ENCODE results near the gene SF1.
"Not testable (repeated sequence)": the region's sequence is repeated elsewhere in the genome, so short reads cannot be mapped to it uniquely, and the experiment has no call there.

Gene SF1

GRCh38 chr11:64778473-64779298 lies at the start of gene SF1:
Gene SF1, minus strand, starts transcription at chr11:64778542. Its CDS starts 150 bp downstream, at chr11:64778392.
- peak; percentile 99 to 100 for DNase-seq

- no peak for DNase-seq
Measured at GRCh38 chr11:64827451-64827839, 49.1 kb upstream of the SF1 start.

DNA sequence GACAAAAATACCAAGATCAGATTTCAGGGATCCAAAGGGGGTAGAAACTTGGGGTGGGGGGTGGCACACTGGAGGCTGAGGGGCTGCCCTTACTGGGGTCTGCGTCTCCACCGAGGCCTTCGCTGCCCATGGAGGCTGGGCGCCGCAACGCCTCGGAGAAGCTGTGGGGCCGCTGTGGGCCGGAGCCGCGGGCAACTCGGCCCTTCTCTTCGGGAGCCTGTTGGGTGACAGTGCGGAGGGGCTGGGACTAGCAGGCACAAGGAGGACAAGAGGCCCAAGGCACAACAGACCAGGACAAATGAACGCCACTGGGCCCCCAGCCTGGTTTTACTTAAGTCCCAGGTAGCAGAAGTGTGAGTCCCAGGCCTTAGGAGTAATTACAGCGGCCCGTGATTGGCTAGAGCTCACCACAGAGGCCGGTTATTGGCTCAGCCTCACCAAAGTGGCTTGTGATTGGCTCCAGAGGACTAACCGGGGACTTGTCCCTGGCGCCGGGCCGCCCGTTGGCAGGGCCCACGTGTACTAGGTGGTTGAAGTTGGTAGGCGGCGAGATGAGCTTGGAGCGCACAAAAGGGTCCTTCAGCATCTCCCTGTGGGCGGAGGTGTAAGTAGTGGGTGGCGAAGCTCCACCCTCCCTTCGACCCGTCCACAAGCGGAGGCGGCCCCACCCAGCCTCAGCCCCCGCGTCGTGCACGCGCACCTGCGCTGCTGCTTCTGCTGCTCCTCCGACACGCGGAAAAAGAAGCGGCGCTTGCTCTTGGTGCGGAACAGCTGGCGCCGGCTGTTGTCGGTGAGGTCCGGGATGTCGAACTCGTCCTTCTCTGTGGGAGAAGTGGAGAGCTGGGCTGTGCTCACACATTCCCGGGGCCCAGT lies 48.5 kb upstream of the SF1 start:
- no peak for DNase-seq

DNA sequence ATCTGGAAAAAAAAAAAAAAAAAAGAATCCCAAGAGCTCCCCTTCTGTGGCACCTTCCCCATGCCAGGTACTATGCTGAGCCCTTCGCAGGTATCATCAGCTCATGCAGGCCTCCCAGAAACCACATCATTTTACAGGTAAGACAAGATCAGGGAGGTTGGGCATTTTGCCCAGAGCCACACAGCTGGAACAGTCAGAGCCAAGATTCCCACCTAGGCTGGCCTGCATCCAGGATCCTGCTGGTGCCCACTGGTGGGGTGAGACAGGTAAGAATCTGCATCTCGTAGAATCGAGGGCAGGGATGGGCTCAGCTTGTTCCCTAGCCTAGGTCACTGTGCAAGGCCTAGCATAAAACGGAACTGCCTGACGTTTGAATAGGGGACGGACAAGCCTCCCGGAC lies 47.7 kb upstream of the SF1 start:
- no peak for DNase-seq

DNA sequence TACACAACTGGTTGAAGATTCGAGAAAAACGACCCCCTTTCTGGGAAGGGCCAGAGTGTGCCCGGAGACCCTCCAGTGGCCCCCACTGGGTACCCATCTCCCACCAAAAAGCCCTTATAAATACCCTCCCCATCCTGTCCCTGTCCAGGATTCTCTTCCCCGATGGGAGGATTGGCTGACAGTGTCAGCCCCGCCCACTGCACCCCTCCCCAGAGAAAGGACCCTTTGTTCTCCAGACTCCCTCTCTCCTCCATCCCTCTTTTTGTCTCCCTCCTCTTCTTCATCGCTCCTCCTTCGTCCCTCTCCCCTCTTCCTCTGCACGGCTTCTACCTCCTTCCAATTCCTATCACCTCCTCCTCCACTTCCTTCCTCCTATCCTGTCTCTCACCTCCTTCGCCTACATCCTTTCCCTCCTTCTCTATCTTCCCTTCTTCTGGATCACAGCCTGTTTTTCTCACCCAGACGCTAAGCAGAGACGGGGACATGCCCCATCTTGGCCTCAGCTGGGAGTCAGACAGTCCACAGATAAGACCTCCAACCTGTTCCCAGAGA lies 45.3 kb upstream of the SF1 start:
- no peak for DNase-seq

- no peak for DNase-seq
Measured at GRCh38 chr11:64817476-64817875, 39.1 kb upstream of the SF1 start.

GRCh38 chr11:64815433-64815832 lies 37.1 kb upstream of the SF1 start:
- not testable (repeated sequence) for DNase-seq

- DNase-seq: no peak
Measured at GRCh38 chr11:64814712-64815187, 36.4 kb upstream of the SF1 start.

DNA sequence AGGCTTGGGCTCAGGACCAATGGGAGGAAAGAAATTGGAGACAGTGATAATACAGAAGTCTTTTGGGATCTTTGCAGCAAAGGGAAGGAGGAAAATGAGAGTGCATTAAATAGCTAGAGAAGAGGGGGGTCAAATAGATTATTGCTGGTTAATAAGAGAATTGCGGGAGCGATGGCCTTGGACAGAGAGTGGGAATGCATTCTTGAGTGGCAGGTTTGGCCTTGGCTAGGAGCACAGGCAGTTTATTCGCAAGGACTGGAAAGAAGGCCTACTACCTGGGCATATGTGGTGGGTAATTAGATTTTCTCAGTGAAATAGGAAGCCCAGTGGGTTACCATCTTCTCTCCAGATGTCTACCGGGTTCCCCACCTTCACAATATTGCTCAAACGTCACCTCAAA lies 35.5 kb upstream of the SF1 start:
- no peak for DNase-seq

GRCh38 chr11:64810891-64811272 lies 32.5 kb upstream of the SF1 start:
- no peak for DNase-seq

DNA sequence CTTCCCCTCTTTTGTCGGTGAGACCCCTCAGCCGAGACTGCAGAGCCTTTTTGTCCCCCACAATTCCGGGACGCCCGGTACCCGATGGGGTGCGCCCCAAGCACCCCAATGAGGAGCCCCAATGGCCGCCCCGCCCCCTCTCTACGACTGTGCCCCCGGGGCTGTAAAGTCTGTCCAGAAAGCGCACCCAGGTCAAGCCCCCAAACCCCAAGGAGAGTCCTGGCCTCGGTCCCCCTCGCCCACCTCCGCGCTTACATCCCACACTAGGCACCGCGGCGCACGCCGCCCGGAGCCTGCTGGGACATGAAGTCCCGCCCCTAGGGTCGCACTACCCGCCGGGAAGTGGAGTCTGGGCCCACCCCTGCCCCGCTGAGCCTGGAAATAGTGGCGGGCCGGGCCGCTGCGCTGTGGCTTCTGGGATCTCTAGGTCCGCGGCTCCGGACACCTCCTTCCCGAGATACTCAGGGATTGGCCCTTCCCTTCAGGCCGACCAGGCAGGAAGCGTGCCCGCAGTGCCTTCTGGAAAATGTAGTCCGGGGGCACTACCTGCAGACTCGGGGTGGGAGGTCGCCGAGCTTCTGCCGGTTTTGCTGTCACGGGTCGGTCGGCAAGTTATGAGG lies 32.0 kb upstream of the SF1 start, which contains the start of gene MEN1:
Gene MEN1, minus strand, starts transcription at position 281 of the 620 bp plus-strand sequence. CDS start 442 bp downstream, outside the sequence.
- DNase-seq: peak; percentile 97 to 98

DNA sequence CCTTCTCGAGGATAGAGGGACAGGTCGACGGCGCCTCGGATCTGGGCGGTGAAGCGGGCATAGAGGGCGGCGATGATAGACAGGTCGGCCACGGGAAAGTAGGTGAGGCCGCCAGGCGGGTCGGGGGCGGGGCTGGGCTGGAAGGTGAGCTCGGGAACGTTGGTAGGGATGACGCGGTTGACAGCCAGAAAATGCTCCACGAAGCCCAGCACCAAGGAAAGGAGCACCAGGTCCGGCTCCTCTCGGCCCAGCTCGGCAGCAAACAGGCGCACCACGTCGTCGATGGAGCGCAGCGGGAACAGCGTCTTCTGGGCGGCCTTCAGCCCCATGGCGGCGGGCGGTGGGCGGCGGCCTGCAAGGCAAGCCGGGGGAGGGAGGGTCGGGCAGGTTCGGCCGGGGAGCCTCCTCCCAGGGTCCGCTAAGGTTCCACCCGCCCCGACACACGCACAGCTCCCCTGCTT lies 31.5 kb upstream of the SF1 start:
- DNase-seq: no peak

- no peak for DNase-seq
Measured at GRCh38 chr11:64805481-64805880, 27.1 kb upstream of the SF1 start.

DNA sequence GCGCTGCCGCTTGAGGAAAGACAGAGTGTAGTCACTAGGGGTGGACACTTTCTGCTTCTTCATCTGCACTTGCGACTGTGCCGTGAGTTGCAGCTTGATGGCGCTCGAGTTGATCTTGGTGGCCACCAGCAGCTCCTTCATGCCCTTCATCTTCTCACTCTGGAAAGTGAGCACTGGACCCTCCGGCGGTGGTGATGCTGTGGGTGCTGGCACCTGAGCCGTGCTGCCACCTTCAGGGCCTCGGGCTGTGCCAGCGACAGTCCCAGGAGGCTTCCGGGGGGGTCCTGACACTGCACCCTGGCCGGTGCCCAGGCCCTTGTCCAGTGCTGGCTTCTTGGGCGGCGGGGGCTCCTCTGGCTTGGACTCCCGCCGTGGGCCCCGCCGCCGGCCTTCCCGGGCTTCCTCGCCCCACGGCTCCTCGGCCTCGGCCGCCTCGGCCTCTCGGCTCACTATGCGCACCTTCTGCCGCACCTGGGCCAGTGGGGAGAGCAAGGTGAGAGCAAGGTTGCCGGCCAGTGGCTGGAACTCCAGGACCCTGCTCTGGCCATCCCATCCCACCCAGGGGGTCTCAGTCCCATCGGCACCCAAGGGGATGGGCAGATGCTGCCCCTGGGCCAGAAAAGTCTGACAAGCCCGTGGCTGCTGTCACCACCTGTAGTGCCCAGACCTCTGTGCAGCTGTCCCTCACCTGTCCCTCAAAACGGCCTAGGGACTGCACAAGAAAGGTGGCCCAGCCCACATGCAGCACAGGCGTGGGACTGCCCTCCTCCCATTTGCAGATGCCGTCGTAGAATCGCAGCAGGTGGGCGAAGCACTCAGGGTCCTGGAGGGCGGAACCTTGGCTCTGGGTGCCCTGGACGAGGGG lies 26.2 kb upstream of the SF1 start:
- DNase-seq: peak; percentile 18 to 41

- DNase-seq: no peak
Measured at GRCh38 chr11:64803846-64804345, 25.6 kb upstream of the SF1 start.

DNA sequence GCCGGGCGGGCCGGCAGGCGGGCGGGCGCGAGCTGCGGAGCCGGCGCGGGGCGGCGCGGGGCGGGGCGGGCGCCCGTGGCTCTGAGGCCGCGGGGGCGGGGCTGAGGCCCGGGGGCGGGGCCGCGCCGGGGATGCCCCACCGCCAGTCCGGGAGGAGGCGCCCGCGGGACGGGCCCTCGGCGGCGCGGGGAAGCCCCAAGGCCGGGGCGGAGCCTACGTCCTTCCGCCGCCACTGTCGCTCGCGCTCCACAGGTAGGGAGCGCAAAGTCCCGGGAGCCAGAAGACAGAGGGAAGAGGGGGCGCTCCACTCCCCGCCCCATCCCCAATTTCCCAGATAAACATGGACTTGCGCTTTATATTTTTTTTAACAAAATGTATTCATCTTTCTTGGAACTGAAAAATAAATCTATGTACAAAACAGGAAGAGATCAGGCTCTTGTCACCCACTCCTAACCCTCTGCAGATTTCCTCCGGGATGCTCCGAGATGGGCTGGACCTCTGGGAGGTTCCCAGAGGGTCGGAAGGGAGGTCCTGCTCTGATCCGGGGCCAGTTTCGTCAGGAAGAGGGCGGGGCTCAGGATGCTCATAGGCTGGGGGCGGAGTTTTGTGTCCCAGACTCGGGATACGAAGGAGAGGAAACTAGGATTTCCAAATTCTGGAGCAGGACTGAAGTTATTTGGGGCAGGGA lies 25.0 kb upstream of the SF1 start, which contains the start of gene MAP4K2:
Gene MAP4K2, minus strand, starts transcription at position 57 of the 688 bp plus-strand sequence. CDS start 65 bp downstream, outside the sequence.
- DNase-seq: peak; percentile 69 to 73

DNA sequence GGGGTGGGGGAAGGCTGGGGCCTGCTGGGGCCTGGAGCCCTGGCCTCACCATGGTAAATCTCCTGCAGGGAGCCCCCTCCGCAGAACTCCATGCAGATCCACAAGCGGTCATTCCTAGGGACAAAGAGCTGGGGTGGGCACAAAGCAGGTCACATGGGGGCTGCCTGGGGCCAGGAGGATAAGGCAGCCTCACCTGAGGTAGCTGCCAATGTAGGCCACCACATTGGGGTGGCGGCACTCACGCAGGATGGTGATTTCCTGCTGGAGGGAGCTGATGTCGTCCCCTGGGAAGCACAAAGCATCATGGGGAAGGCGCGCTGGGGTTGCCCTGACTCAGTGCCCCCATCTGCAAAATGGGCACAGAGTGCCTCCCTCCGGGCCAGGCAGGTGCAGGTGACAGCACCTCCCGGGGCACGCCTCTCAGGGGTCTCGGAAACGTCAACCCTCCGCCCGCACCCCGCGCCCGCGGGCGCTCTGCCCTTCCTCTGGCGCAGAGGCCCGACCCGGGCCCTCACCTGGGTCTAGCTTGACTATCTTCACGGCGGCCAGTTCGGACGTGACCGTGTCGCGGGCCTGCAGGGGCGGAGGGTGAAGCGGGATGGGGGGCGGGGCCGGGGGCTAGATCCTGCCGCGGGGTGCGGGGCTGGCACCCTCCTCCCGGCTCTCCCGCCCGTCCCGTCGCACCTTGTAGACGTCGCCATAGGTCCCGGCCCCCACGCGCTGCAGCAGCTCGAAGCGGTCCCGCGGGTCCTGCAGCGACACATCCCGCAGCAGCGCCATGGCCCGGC lies 24.2 kb upstream of the SF1 start:
- peak in 1 of 2 experiments; percentile 47 for DNase-seq

DNA sequence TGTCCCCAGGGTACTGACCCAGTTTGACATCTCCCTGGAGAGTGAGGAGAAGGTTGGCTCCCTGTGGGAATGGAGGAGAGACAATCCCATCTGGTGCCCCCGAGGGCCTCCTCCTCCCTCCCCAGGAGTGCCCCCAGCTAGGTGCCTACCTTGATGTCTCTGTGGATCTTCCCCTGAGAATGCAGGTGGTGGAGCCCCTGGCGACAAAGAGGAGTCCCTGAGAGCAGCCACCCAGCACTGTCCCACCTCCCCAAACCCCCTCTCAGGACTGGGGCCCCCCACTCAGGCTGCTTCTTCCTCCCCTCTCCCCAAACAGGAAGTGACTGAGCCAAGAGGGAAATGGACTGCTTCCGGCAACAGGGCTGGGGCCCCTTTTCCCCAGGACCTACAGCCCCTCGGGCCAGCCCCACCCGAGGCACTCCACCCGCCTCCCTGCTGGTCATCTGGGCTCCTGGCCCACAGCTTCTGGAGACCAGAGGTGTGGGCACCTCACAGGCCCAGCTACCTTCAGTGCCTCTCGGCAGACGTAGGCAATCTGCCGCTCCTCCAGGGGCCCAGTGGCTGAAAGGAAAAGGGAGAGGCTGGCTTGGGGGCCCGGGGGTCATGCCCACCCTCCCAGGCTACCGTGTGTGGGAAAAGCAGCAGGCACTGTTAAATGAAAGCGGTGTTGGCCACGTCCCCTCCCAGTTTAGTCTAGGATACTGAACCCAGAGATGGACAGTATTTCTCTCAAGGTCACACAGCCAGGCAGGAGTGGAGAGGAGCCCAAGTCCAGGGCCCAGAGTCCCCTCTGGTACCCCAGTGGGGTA lies 23.4 kb upstream of the SF1 start:
- DNase-seq: peak; percentile 31 to 35

- no peak for DNase-seq
Measured at GRCh38 chr11:64801158-64801464, 22.8 kb upstream of the SF1 start.
